Gastroesophageal sphincter (tissue), 3 donors: ENCODE data around the gene OR5T2.

Source experiments
- EP300 ChIP-seq: sonication (generic); formaldehyde crosslinking; IDR thresholded peaks from one replicate; pipeline ENCODE4 v1.6.1; 2017; ENCODE audit warnings: antibody characterized with exemption, mild to moderate bottlenecking
- POLR2A ChIP-seq, 2 donors: fragments of 450-650 bp; IDR thresholded peaks; one replicate each; pipeline ENCODE4 v1.6.1; 2017; ENCODE audit warnings: antibody characterized with exemption in 2 of 2, mild to moderate bottlenecking in 2 of 2, moderate library complexity in 1 of 2
- POLR2AphosphoS5 ChIP-seq: sonication (generic); formaldehyde crosslinking; IDR thresholded peaks from one replicate; pipeline ENCODE4 v1.6.1; 2017; ENCODE audit warnings: antibody characterized with exemption
- TF ChIP-seq, protein P1 (sequence below), 4 experiments: fragments of 200-600 bp in 2 of 4; fragments of 450-650 bp in 2 of 4; sonication (generic) in 1 of 4; IDR thresholded peaks; one replicate each; pipeline ENCODE4 v1.5.1; 2017 to 2019; ENCODE audit warnings: antibody characterized with exemption in 4 of 4, mild to moderate bottlenecking in 2 of 4, moderate library complexity in 2 of 4

GRCh38 chr11:56188602-56189001, 45.5 kb downstream of the OR5T2 start:
- TF ChIP-seq, protein P1, sequence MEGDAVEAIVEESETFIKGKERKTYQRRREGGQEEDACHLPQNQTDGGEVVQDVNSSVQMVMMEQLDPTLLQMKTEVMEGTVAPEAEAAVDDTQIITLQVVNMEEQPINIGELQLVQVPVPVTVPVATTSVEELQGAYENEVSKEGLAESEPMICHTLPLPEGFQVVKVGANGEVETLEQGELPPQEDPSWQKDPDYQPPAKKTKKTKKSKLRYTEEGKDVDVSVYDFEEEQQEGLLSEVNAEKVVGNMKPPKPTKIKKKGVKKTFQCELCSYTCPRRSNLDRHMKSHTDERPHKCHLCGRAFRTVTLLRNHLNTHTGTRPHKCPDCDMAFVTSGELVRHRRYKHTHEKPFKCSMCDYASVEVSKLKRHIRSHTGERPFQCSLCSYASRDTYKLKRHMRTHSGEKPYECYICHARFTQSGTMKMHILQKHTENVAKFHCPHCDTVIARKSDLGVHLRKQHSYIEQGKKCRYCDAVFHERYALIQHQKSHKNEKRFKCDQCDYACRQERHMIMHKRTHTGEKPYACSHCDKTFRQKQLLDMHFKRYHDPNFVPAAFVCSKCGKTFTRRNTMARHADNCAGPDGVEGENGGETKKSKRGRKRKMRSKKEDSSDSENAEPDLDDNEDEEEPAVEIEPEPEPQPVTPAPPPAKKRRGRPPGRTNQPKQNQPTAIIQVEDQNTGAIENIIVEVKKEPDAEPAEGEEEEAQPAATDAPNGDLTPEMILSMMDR (IDR thresholded peaks at IDR 0.05), result no peak
- TF ChIP-seq POLR2AphosphoS5 (no peak), EP300 (no peak), POLR2A (IDR thresholded peaks at IDR 0.05) (no peak)
